Liver (tissue), 9 donors: ENCODE results near the gene RHOT2. TPM values are rescaled to one million over a fixed set of nuclear protein-coding genes. Genes with fewer than 3 reads are reported as not detected.

ENCODE experiments used
- DNase-seq: peaks from one replicate; pipeline ENCODE4 v3.0.0-alpha.2; 2017; ENCODE audit warnings: low spot score
- H3K27ac ChIP-seq, 2 donors: one replicate each; pipeline ENCODE4 v1.7.0; 2013; ENCODE audit warnings: inconsistent platforms in 2 of 2, low read length in 2 of 2, control low read depth in 1 of 2, low read depth in 1 of 2, mild to moderate bottlenecking in 1 of 2
- H3K27me3 ChIP-seq, 4 donors: one replicate each; pipeline versions ENCODE4 v1.6.1 to v1.7.0; 2013; ENCODE audit warnings: low read length in 3 of 4, inconsistent platforms in 1 of 4, mild to moderate bottlenecking in 1 of 4, moderate library complexity in 1 of 4; ENCODE audit not compliant: control insufficient read depth in 4 of 4, insufficient read depth in 4 of 4
- H3K36me3 ChIP-seq, 4 donors: one replicate each; pipeline versions ENCODE4 v1.6.1 to v1.7.0; 2013; ENCODE audit warnings: low read length in 3 of 4, mild to moderate bottlenecking in 3 of 4, low read depth in 1 of 4, moderate library complexity in 1 of 4; ENCODE audit not compliant: control insufficient read depth in 4 of 4, insufficient read depth in 3 of 4
- H3K4me1 ChIP-seq, 4 donors: one replicate each; pipeline versions ENCODE4 v1.6.1 to v1.7.0; 2013; ENCODE audit warnings: low read length in 3 of 4, mild to moderate bottlenecking in 3 of 4, moderate library complexity in 1 of 4; ENCODE audit not compliant: control insufficient read depth in 4 of 4, insufficient read depth in 4 of 4
- H3K4me3 ChIP-seq, 3 donors: one replicate each; pipeline versions ENCODE4 v1.6.1 to v1.7.0; 2013; ENCODE audit warnings: low read length in 3 of 3, control low read depth in 1 of 3, low read depth in 1 of 3, mild to moderate bottlenecking in 1 of 3
- H3K9ac ChIP-seq, 2 donors: one replicate each; pipeline ENCODE4 v1.7.0; 2013; ENCODE audit warnings: low read length in 2 of 2, mild to moderate bottlenecking in 2 of 2, moderate library complexity in 2 of 2, control low read depth in 1 of 2, low read depth in 1 of 2
- H3K9me3 ChIP-seq, 4 donors: one replicate each; pipeline versions ENCODE4 v1.6.1 to v1.7.0; 2013; ENCODE audit warnings: low read length in 3 of 4; ENCODE audit not compliant: control insufficient read depth in 4 of 4
- ATF3 ChIP-seq: IDR thresholded peaks from 2 replicates; pipeline ENCODE4 v1.6.1; 2016; ENCODE audit warnings: antibody characterized with exemption
- CTCF ChIP-seq: fragments of 150-350 bp; IDR thresholded peaks from 2 replicates; pipeline ENCODE4 v1.5.1; 2017; ENCODE audit warnings: improper control_type of control experiment, low read depth, low read length; ENCODE audit not compliant: missing input control
- EGR1 ChIP-seq, 2 donors: IDR thresholded peaks; 2 replicates each; pipeline ENCODE4 v1.6.1; 2016 to 2018; ENCODE audit warnings: antibody characterized with exemption in 2 of 2, low read depth in 2 of 2
- FOXA1 ChIP-seq: IDR thresholded peaks from 2 replicates; pipeline ENCODE4 v1.6.1; 2016; ENCODE audit warnings: antibody characterized with exemption
- FOXA2 ChIP-seq: IDR thresholded peaks from 2 replicates; pipeline ENCODE4 v1.6.1; 2016; ENCODE audit warnings: antibody characterized with exemption
- GABPA ChIP-seq, 2 donors: IDR thresholded peaks in 1 of 2; conservative IDR thresholded peaks in 1 of 2; 2 replicates each; pipeline ENCODE4 v1.6.1; 2016; ENCODE audit warnings: antibody characterized with exemption in 2 of 2, mild to moderate bottlenecking in 1 of 2, moderate library complexity in 1 of 2
- HNF4A ChIP-seq, 2 donors: conservative IDR thresholded peaks; 2 replicates each; pipeline ENCODE4 v1.6.1; 2016; ENCODE audit warnings: antibody characterized with exemption in 2 of 2, mild to moderate bottlenecking in 2 of 2
- HNF4G ChIP-seq: IDR thresholded peaks from 2 replicates; pipeline ENCODE4 v1.6.1; 2016; ENCODE audit warnings: antibody characterized with exemption
- JUND ChIP-seq, 2 donors: IDR thresholded peaks; 2 replicates each; pipeline ENCODE4 v1.6.1; 2016; ENCODE audit warnings: antibody characterized with exemption in 2 of 2
- NR2F2 ChIP-seq: IDR thresholded peaks from 2 replicates; pipeline ENCODE4 v1.6.1; 2016; ENCODE audit warnings: antibody characterized with exemption
- RAD21 ChIP-seq, 2 donors: IDR thresholded peaks; 2 replicates each; pipeline ENCODE4 v1.6.1; 2016; ENCODE audit warnings: antibody characterized with exemption in 2 of 2, mild to moderate bottlenecking in 2 of 2
- RXRA ChIP-seq, 2 donors: IDR thresholded peaks; 2 replicates each; pipeline ENCODE4 v1.6.1; 2017 to 2018; ENCODE audit warnings: antibody characterized with exemption in 2 of 2, mild to moderate bottlenecking in 1 of 2
- SP1 ChIP-seq: IDR thresholded peaks from 2 replicates; pipeline ENCODE4 v1.6.1; 2018; ENCODE audit warnings: antibody characterized with exemption, mild to moderate bottlenecking
- TAF1 ChIP-seq: conservative IDR thresholded peaks from 2 replicates; pipeline ENCODE4 v1.6.1; 2016; ENCODE audit warnings: antibody characterized with exemption, mild to moderate bottlenecking
- YY1 ChIP-seq: IDR thresholded peaks from 2 replicates; pipeline ENCODE4 v1.6.1; 2016; ENCODE audit warnings: antibody characterized with exemption, mild to moderate bottlenecking
- ZBTB33 ChIP-seq: IDR thresholded peaks from 2 replicates; pipeline ENCODE4 v1.6.1; 2016; ENCODE audit warnings: antibody characterized with exemption
- WGBS: extraction: QIAGEN DNeasy Blood & Tissue Kit; methylation state at CpG from one replicate; pipeline ENCODE4 v1.1.7; 2013; 5-methylcytosine and 5-hydroxymethylcytosine counted together
- polyA plus RNA-seq, 2 donors: library from polyadenylated mRNA; stranded (reverse) in 1 of 2; unstranded in 1 of 2; fragments of 200-250 nt in 1 of 2; fragments of >200 nt in 1 of 2; fragmentation: Nextera tagmentation in 1 of 2; extraction: Ambion mirVana in 1 of 2; gene quantifications; one replicate each; pipeline versions ENCODE4 v1.2.1 to v1.2.3, GENCODE V29; 2013 to 2015
- total RNA-seq, 2 donors: library from RNA; depleted of rRNA; stranded (reverse); fragments of >200 nt; gene quantifications; one replicate each; pipeline ENCODE4 v1.2.3, GENCODE V29; 2014
- TF ChIP-seq, protein P1 (sequence below): IDR thresholded peaks from 2 replicates; pipeline ENCODE4 v1.6.1; 2016; ENCODE audit warnings: antibody characterized with exemption, mild to moderate bottlenecking
- TF ChIP-seq, protein P2 (sequence below): IDR thresholded peaks from 2 replicates; pipeline ENCODE4 v1.6.1; 2016; ENCODE audit warnings: antibody characterized with exemption
- donor health status: healthy.
- donor health status: healthy.
- donor health status: healthy.
- donor health status: healthy.
- donor health status: healthy.

Gene RHOT2
- total and polyA plus RNA-seq, 4 donors = 20.8 to 37.9 (median 34.3) TPM

DNA sequence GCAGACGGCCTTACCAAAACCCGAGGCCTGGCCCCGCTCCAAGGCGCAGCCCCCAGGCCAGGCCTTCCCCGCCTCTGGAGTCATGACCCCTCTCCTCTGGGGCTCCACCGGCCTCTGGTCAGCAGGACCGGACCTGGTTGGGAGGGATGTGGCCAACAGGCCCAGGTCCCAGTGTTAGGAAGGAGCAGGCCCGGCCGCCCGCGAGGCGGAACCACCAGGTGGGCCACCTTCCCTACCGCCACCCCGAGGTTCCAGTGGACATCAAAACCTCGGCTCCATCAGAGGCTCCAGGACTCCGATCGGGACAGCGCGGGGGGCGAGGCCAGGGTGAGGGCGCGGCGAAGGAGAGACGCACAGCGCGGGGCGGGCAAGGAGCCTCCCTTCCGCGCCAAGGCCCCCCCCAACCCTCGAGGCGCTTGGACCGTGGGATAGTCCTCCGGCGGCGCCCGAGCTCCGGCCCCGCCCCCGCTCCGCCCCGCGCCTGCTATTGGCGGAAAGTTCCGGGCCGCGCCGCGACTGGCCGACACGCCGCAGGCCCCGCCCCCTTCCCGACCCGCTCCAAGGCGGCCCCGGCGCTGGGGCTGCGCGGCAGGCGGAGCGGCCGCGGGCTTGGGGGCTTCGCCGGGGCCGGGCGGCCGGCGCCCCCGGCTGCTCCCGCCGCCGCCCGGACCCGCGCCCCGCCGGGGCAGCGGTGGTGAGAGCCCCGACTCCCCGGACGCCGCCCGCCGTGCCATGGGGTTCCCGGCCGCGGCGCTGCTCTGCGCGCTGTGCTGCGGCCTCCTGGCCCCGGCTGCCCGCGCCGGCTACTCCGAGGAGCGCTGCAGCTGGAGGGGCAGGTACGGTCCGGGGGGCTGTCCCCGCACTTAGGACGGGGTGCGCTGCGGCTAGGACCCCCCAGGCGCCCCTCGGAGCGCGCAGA lies 46.9 kb downstream of the RHOT2 start, which contains the start of gene METRN:
TSS of gene METRN (plus strand) at position 561 of the 919 bp plus-strand sequence. CDS start at position 733, 172 bp downstream.
- Histone ChIP-seq H3K27ac (no peak within 1 kb of the TSS), H3K9me3 (no peaks in the 10 kb centered on the region), H3K9ac (no peak within 1 kb of the TSS), H3K27me3 (peaks cover 0 to 6% (median 0%) of the 10 kb centered on the region in 4 donors), H3K36me3 (peaks cover 0 to 2% (median 0%) of the 10 kb centered on the region in 4 donors), H3K4me3 (peak within 1 kb of the TSS in 2 of 3 donors; percentile 60 to 74), H3K4me1 (peaks cover 18 to 30% (median 24%) of the 10 kb centered on the region in 4 donors)
- 7% methylated on average over 108 of the region's 108 CpGs for WGBS
- peak; percentile 93 for DNase-seq
- TF ChIP-seq SP1 (no peak), GABPA (IDR thresholded peaks at IDR 0.05 in 1 of 2, conservative IDR thresholded peaks at IDR 0.05 in 1 of 2) (no peak), ATF3 (no peak), NR2F2 (no peak), ZBTB33 (no peak), FOXA2 (no peak), TAF1 (no peak), CTCF (no peak), YY1 (no peak), RAD21 (IDR thresholded peaks at IDR 0.05) (no peak), HNF4G (no peak), FOXA1 (no peak), HNF4A (conservative IDR thresholded peaks at IDR 0.05) (no peak), JUND (IDR thresholded peaks at IDR 0.05) (no peak), RXRA (IDR thresholded peaks at IDR 0.05) (no peak), EGR1 (IDR thresholded peaks at IDR 0.05; ENCODE audit: low read depth in 2 of 2) (no peak)
- TF ChIP-seq, protein P1, sequence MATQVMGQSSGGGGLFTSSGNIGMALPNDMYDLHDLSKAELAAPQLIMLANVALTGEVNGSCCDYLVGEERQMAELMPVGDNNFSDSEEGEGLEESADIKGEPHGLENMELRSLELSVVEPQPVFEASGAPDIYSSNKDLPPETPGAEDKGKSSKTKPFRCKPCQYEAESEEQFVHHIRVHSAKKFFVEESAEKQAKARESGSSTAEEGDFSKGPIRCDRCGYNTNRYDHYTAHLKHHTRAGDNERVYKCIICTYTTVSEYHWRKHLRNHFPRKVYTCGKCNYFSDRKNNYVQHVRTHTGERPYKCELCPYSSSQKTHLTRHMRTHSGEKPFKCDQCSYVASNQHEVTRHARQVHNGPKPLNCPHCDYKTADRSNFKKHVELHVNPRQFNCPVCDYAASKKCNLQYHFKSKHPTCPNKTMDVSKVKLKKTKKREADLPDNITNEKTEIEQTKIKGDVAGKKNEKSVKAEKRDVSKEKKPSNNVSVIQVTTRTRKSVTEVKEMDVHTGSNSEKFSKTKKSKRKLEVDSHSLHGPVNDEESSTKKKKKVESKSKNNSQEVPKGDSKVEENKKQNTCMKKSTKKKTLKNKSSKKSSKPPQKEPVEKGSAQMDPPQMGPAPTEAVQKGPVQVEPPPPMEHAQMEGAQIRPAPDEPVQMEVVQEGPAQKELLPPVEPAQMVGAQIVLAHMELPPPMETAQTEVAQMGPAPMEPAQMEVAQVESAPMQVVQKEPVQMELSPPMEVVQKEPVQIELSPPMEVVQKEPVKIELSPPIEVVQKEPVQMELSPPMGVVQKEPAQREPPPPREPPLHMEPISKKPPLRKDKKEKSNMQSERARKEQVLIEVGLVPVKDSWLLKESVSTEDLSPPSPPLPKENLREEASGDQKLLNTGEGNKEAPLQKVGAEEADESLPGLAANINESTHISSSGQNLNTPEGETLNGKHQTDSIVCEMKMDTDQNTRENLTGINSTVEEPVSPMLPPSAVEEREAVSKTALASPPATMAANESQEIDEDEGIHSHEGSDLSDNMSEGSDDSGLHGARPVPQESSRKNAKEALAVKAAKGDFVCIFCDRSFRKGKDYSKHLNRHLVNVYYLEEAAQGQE = no peak
- TF ChIP-seq, protein P2, sequence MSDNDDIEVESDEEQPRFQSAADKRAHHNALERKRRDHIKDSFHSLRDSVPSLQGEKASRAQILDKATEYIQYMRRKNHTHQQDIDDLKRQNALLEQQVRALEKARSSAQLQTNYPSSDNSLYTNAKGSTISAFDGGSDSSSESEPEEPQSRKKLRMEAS = no peak
